SK-N-SH treated with all-trans-retinoic acid at 6 μM for 48 hours (cell line): ENCODE measurements around the gene BRD4.

Experiments
- ATAC-seq: fragments of 200-7000 bp; cut with Tn5 transposase; 3 replicates; pipeline ENCODE4 v1.9.1; 2020; ENCODE audit warnings: mild to moderate bottlenecking, moderate library complexity
- ARNTL ChIP-seq: fragments of 450-650 bp; formaldehyde crosslinking; IDR thresholded peaks from 2 replicates; pipeline ENCODE4 v1.5.0; 2020; ENCODE audit warnings: low read depth, mild to moderate bottlenecking, moderate library complexity, borderline replicate concordance
- BACH2 ChIP-seq: fragments of 250-450 bp; sonication (Bioruptor Pico); IDR thresholded peaks from 2 replicates; pipeline ENCODE4 v1.9.0; 2021; ENCODE audit warnings: mild to moderate bottlenecking, borderline replicate concordance
- CREB5 ChIP-seq: fragments of 250-450 bp; sonication (Bioruptor Pico); IDR thresholded peaks from 2 replicates; pipeline ENCODE4 v1.5.1; 2020; ENCODE audit warnings: low read depth, mild to moderate bottlenecking, moderate library complexity
- CSDC2 ChIP-seq: fragments of 250-450 bp; sonication (Bioruptor Pico); IDR thresholded peaks from 2 replicates; pipeline ENCODE4 v1.5.0; 2020; ENCODE audit warnings: mild to moderate bottlenecking, moderate library complexity
- CSRNP3 ChIP-seq: fragments of 250-450 bp; sonication (Bioruptor Pico); IDR thresholded peaks from 2 replicates; pipeline ENCODE4 v1.5.1; 2021; ENCODE audit warnings: mild to moderate bottlenecking, moderate library complexity
- ESRRG ChIP-seq: fragments of 250-450 bp; sonication (Bioruptor Pico); IDR thresholded peaks from 2 replicates; pipeline ENCODE4 v1.6.1; 2021; ENCODE audit warnings: mild to moderate bottlenecking
- GLIS3 ChIP-seq: fragments of 250-450 bp; sonication (Bioruptor Pico); IDR thresholded peaks from 2 replicates; pipeline ENCODE4 v1.5.0; 2020; ENCODE audit warnings: mild to moderate bottlenecking, moderate library complexity
- ISL1 ChIP-seq: fragments of 250-450 bp; sonication (Bioruptor Pico); IDR thresholded peaks from 2 replicates; pipeline ENCODE4 v2.1.2; 2022; ENCODE audit warnings: mild to moderate bottlenecking, moderate library complexity
- OSR1 ChIP-seq: fragments of 250-450 bp; sonication (Bioruptor Pico); IDR thresholded peaks from 2 replicates; pipeline ENCODE4 v1.8.0; 2022; ENCODE audit warnings: moderate library complexity, mild to moderate bottlenecking, inconsistent platforms
- PATZ1 ChIP-seq: fragments of 250-450 bp; sonication (Bioruptor Pico); IDR thresholded peaks from 2 replicates; pipeline ENCODE4 v1.8.0; 2020; ENCODE audit warnings: mild to moderate bottlenecking, moderate library complexity, borderline replicate concordance
- POU6F1 ChIP-seq: fragments of 250-450 bp; sonication (Bioruptor Pico); IDR thresholded peaks from 2 replicates; pipeline ENCODE4 v1.8.0; 2021; ENCODE audit warnings: low read depth, mild to moderate bottlenecking, moderate library complexity, borderline replicate concordance
- PPARA ChIP-seq: fragments of 250-450 bp; sonication (Bioruptor Pico); IDR thresholded peaks from 2 replicates; pipeline ENCODE4 v1.5.0; 2020; ENCODE audit warnings: mild to moderate bottlenecking, borderline replicate concordance
- RARB ChIP-seq: fragments of 250-450 bp; sonication (Bioruptor Pico); IDR thresholded peaks from 2 replicates; pipeline ENCODE4 v1.8.0; 2021; ENCODE audit warnings: mild to moderate bottlenecking, moderate library complexity
- SNAI2 ChIP-seq: fragments of 250-450 bp; sonication (Bioruptor Pico); IDR thresholded peaks from 2 replicates; pipeline ENCODE4 v1.5.0; 2020; ENCODE audit warnings: mild to moderate bottlenecking, moderate library complexity
- TCF4 ChIP-seq: fragments of 250-450 bp; sonication (Bioruptor Pico); IDR thresholded peaks from 2 replicates; pipeline ENCODE4 v1.8.0; 2021; ENCODE audit warnings: mild to moderate bottlenecking, moderate library complexity, borderline replicate concordance
- TOX ChIP-seq: fragments of 250-450 bp; sonication (Bioruptor Pico); IDR thresholded peaks from 2 replicates; pipeline ENCODE4 v1.8.0; 2021; ENCODE audit warnings: mild to moderate bottlenecking, moderate library complexity, borderline replicate concordance
- TSHZ2 ChIP-seq: fragments of 250-450 bp; sonication (Bioruptor Pico); IDR thresholded peaks from 2 replicates; pipeline ENCODE4 v1.5.0; 2020; ENCODE audit warnings: mild to moderate bottlenecking, moderate library complexity
- ZFP3 ChIP-seq: fragments of 250-450 bp; sonication (Bioruptor Pico); IDR thresholded peaks from 2 replicates; pipeline ENCODE4 v1.5.0; 2020; ENCODE audit warnings: mild to moderate bottlenecking, moderate library complexity
- ZFP30 ChIP-seq: fragments of 450-650 bp; formaldehyde crosslinking; IDR thresholded peaks from 2 replicates; pipeline ENCODE4 v1.5.0; 2022; ENCODE audit warnings: mild to moderate bottlenecking, moderate library complexity
- ZNF565 ChIP-seq: fragments of 450-650 bp; formaldehyde crosslinking; conservative IDR thresholded peaks from 2 replicates; pipeline ENCODE4 v1.5.0; 2020; ENCODE audit warnings: low read depth, mild to moderate bottlenecking, moderate library complexity
- ZNF70 ChIP-seq: fragments of 450-650 bp; formaldehyde crosslinking; IDR thresholded peaks from 2 replicates; pipeline ENCODE4 v1.5.0; 2020; ENCODE audit warnings: mild to moderate bottlenecking, moderate library complexity
- ZNF8 ChIP-seq: fragments of 450-650 bp; formaldehyde crosslinking; IDR thresholded peaks from 2 replicates; pipeline ENCODE4 v1.5.0; 2020; ENCODE audit warnings: mild to moderate bottlenecking, moderate library complexity

The BRD4 gene

GRCh38 chr19:15195371-15196334 is 136.7 kb downstream of the BRD4 start:
- no peak for TF ChIP-seq ZFP30 (CRISPR knock-in tag)
- TF ChIP-seq CSDC2 = no peak
- no peak for TF ChIP-seq RARB (CRISPR knock-in tag)
- no peak for TF ChIP-seq GLIS3
- TF ChIP-seq ZNF8 (CRISPR knock-in tag) = no peak
- no peak for TF ChIP-seq TSHZ2
- TF ChIP-seq PPARA = no peak
- no peak for TF ChIP-seq TCF4
- TF ChIP-seq ZNF70 = no peak
- TF ChIP-seq BACH2 (CRISPR knock-in tag) = no peak
- TF ChIP-seq ISL1 (CRISPR knock-in tag) = no peak
- no peak for TF ChIP-seq OSR1 (CRISPR knock-in tag)
- no peak for TF ChIP-seq ZFP3
- TF ChIP-seq ESRRG (CRISPR knock-in tag) = no peak
- no peak for TF ChIP-seq ARNTL (CRISPR knock-in tag)
- TF ChIP-seq CREB5 (CRISPR knock-in tag) = no peak
- peak; percentile 70 for ATAC-seq

GRCh38 chr19:15194938-15195337 is 137.4 kb downstream of the BRD4 start:
- ATAC-seq = peak; percentile 24; the same call in 2 of the 3 replicates
- no peak for TF ChIP-seq ZNF565 (CRISPR knock-in tag)
- TF ChIP-seq POU6F1 (CRISPR knock-in tag) = no peak
- no peak for TF ChIP-seq ZNF70
- TF ChIP-seq CSRNP3 (CRISPR knock-in tag) = no peak
- TF ChIP-seq GLIS3 = no peak
- no peak for TF ChIP-seq CSDC2
- TF ChIP-seq ISL1 (CRISPR knock-in tag) = no peak
- TF ChIP-seq CREB5 (CRISPR knock-in tag) = no peak
- TF ChIP-seq ESRRG (CRISPR knock-in tag) = no peak
- TF ChIP-seq SNAI2 (CRISPR knock-in tag) = no peak
- no peak for TF ChIP-seq BACH2 (CRISPR knock-in tag)
- TF ChIP-seq TOX (CRISPR knock-in tag) = no peak
- TF ChIP-seq ARNTL (CRISPR knock-in tag) = no peak
- no peak for TF ChIP-seq PATZ1
- no peak for TF ChIP-seq ZFP30 (CRISPR knock-in tag)
- no peak for TF ChIP-seq TSHZ2
- no peak for TF ChIP-seq ZNF8 (CRISPR knock-in tag)
- no peak for TF ChIP-seq PPARA
- no peak for TF ChIP-seq TCF4
